Thoracic aorta (tissue), 2 donors: ENCODE measurements around the gene GLUD1. TPM values are rescaled to one million over a fixed set of nuclear protein-coding genes. Genes with fewer than 3 reads are reported as not detected.
"Not testable (repeated sequence)": the region's sequence is repeated elsewhere in the genome, so short reads cannot be mapped to it uniquely, and the experiment has no call there.

ENCODE experiments used
- ATAC-seq: fragments of 150-250 bp; one replicate; pipeline ENCODE4 v1.8.0; 2017; ENCODE audit warnings: low read depth; ENCODE audit not compliant: insufficient number of reproducible peaks, low FRiP score
- DNase-seq: peaks from one replicate; pipeline ENCODE4 v3.0.0-alpha.2; 2020; ENCODE audit warnings: low spot score
- H3K27ac ChIP-seq, 2 donors: fragments of 200-600 bp; sonication (generic); 1 replicate in 1 of 2; 2 replicates in 1 of 2; pipeline ENCODE4 v1.5.1; 2016; ENCODE audit warnings: mild to moderate bottlenecking in 2 of 2, moderate library complexity in 2 of 2
- H3K27me3 ChIP-seq: fragments of 200-600 bp; sonication (generic); replicated peaks from 2 replicates; pipeline ENCODE4 v1.6.0; 2016; ENCODE audit warnings: mild to moderate bottlenecking; ENCODE audit not compliant: insufficient read depth
- H3K36me3 ChIP-seq: fragments of 200-600 bp; sonication (generic); one replicate; pipeline ENCODE4 v1.5.1; 2016
- H3K4me1 ChIP-seq, 2 donors: fragments of 200-600 bp; sonication (generic); 1 replicate in 1 of 2; 2 replicates in 1 of 2; pipeline versions ENCODE4 v1.5.1 to v1.6.0; 2016; ENCODE audit warnings: low read depth in 2 of 2, mild to moderate bottlenecking in 1 of 2; ENCODE audit not compliant: control insufficient read depth in 1 of 2
- H3K4me3 ChIP-seq: fragments of 200-600 bp; sonication (generic); 2 replicates; pipeline ENCODE4 v1.5.1; 2016; ENCODE audit warnings: mild to moderate bottlenecking
- H3K9me3 ChIP-seq: fragments of 200-600 bp; sonication (generic); 2 replicates; pipeline ENCODE4 v1.5.1; 2016
- total RNA-seq, 2 donors: library from RNA; depleted of rRNA; stranded (reverse); fragments of >200 nt; gene quantifications; one replicate each; pipeline versions ENCODE4 v1.1.0 to v1.2.3, GENCODE V29; 2016

GLUD1 gene
- total RNA-seq, 2 donors from 2014 or later, result 141 to 189 TPM

- ATAC-seq, H3K4me1 ChIP-seq, H3K27me3 ChIP-seq, H3K36me3 ChIP-seq, H3K27ac ChIP-seq, DNase-seq, H3K4me3 ChIP-seq, H3K9me3 ChIP-seq: not testable (repeated sequence)
Measured at GRCh38 chr10:87019504-87019903, 75.1 kb downstream of the GLUD1 start.

- not testable (repeated sequence) for H3K36me3 ChIP-seq, DNase-seq, H3K4me1 ChIP-seq, H3K27ac ChIP-seq, H3K4me3 ChIP-seq, H3K27me3 ChIP-seq, H3K9me3 ChIP-seq, ATAC-seq
Measured at GRCh38 chr10:87019066-87019465, 75.6 kb downstream of the GLUD1 start.

GRCh38 chr10:87018127-87018526 is 76.5 kb downstream of the GLUD1 start:
- not testable (repeated sequence) for ATAC-seq, H3K27ac ChIP-seq, H3K9me3 ChIP-seq, H3K27me3 ChIP-seq, DNase-seq, H3K4me1 ChIP-seq, H3K36me3 ChIP-seq, H3K4me3 ChIP-seq

- not testable (repeated sequence) for H3K4me1 ChIP-seq, H3K27me3 ChIP-seq, H3K27ac ChIP-seq, DNase-seq, H3K36me3 ChIP-seq, ATAC-seq, H3K9me3 ChIP-seq, H3K4me3 ChIP-seq
Measured at GRCh38 chr10:87014986-87015716, 79.5 kb downstream of the GLUD1 start.

- H3K27me3 ChIP-seq, DNase-seq, H3K27ac ChIP-seq, H3K36me3 ChIP-seq, ATAC-seq, H3K4me3 ChIP-seq, H3K4me1 ChIP-seq, H3K9me3 ChIP-seq: not testable (repeated sequence)
Measured at GRCh38 chr10:87013528-87013927, 81.1 kb downstream of the GLUD1 start.

- not testable (repeated sequence) for H3K27me3 ChIP-seq, DNase-seq, H3K4me3 ChIP-seq, H3K27ac ChIP-seq, ATAC-seq, H3K4me1 ChIP-seq, H3K9me3 ChIP-seq, H3K36me3 ChIP-seq
Measured at GRCh38 chr10:87009134-87009696, 85.4 kb downstream of the GLUD1 start.

GRCh38 chr10:87008303-87008702 is 86.3 kb downstream of the GLUD1 start:
- not testable (repeated sequence) for H3K9me3 ChIP-seq, ATAC-seq, H3K36me3 ChIP-seq, H3K27ac ChIP-seq, H3K4me1 ChIP-seq, H3K4me3 ChIP-seq, H3K27me3 ChIP-seq, DNase-seq

GRCh38 chr10:87007674-87008073 is 87.0 kb downstream of the GLUD1 start:
- not testable (repeated sequence) for DNase-seq, ATAC-seq, H3K27ac ChIP-seq, H3K27me3 ChIP-seq, H3K36me3 ChIP-seq, H3K4me3 ChIP-seq, H3K4me1 ChIP-seq, H3K9me3 ChIP-seq

- DNase-seq, H3K27ac ChIP-seq, H3K4me1 ChIP-seq, H3K27me3 ChIP-seq, ATAC-seq, H3K4me3 ChIP-seq, H3K9me3 ChIP-seq, H3K36me3 ChIP-seq: not testable (repeated sequence)
Measured at GRCh38 chr10:87007124-87007523, 87.5 kb downstream of the GLUD1 start.
